DND-41 (cell line): ENCODE measurements around the gene TBC1D14.

ENCODE experiments used
- ATAC-seq: fragments of 200-7000 bp; cut with Tn5 transposase; 3 replicates; pipeline ENCODE4 v1.9.1; 2021; ENCODE audit warnings: low read depth; ENCODE audit not compliant: insufficient read depth
- DNase-seq: peaks from one replicate; pipeline ENCODE4 v3.0.0-alpha.2; 2020
- H2AFZ ChIP-seq: 2 replicates; pipeline ENCODE4 v1.6.0; 2012; ENCODE audit warnings: low read depth, low read length
- H3K27ac ChIP-seq: 2 replicates; pipeline ENCODE4 v1.5.1; 2012; ENCODE audit warnings: low read length, inconsistent platforms
- H3K27me3 ChIP-seq: fragments of 200-600 bp; sonication (generic); 2 replicates; pipeline ENCODE4 v1.6.0; 2012; ENCODE audit warnings: low read length, mild to moderate bottlenecking, inconsistent platforms; ENCODE audit not compliant: insufficient read depth, poor library complexity
- H3K36me3 ChIP-seq: 2 replicates; pipeline ENCODE4 v1.5.1; 2012; ENCODE audit warnings: low read length, inconsistent platforms; ENCODE audit not compliant: insufficient read depth
- H3K4me1 ChIP-seq: 2 replicates; pipeline ENCODE4 v1.5.1; 2012; ENCODE audit warnings: mild to moderate bottlenecking, low read length; ENCODE audit not compliant: insufficient read depth
- H3K4me2 ChIP-seq: 2 replicates; pipeline ENCODE4 v1.6.0; 2012; ENCODE audit warnings: mild to moderate bottlenecking, moderate library complexity, low read length, inconsistent platforms; ENCODE audit not compliant: insufficient read depth
- H3K4me3 ChIP-seq, 2 experiments: fragments of 200-600 bp in 1 of 2; shearing (Covaris generic) in 1 of 2; 2 replicates each; pipeline ENCODE4 v1.5.1; 2012 to 2016; ENCODE audit warnings: inconsistent platforms in 2 of 2, low read length in 2 of 2, mild to moderate bottlenecking in 2 of 2, low read depth in 1 of 2, moderate library complexity in 1 of 2
- H3K79me2 ChIP-seq: 2 replicates; pipeline ENCODE4 v1.6.0; 2012; ENCODE audit warnings: low read length, inconsistent platforms; ENCODE audit not compliant: insufficient read depth
- H3K9ac ChIP-seq: 2 replicates; pipeline ENCODE4 v1.6.0; 2012; ENCODE audit warnings: low read depth, mild to moderate bottlenecking, inconsistent platforms, low read length, moderate library complexity
- H3K9me3 ChIP-seq: 2 replicates; pipeline ENCODE4 v1.5.1; 2012; ENCODE audit warnings: low read length, moderate library complexity, mild to moderate bottlenecking, inconsistent platforms; ENCODE audit not compliant: insufficient read depth, severe bottlenecking
- H4K20me1 ChIP-seq: 2 replicates; pipeline ENCODE4 v1.6.0; 2012; ENCODE audit warnings: low read length; ENCODE audit not compliant: insufficient read depth
- EZH2 ChIP-seq: IDR thresholded peaks from 3 replicates; pipeline ENCODE4 v1.6.1; 2012; ENCODE audit warnings: borderline replicate concordance, low read depth, mild to moderate bottlenecking, moderate library complexity, low read length, inconsistent platforms; ENCODE audit not compliant: severe bottlenecking
- TF ChIP-seq, protein P1 (sequence below): IDR thresholded peaks from 2 replicates; pipeline ENCODE4 v1.5.1; 2012; ENCODE audit warnings: borderline replicate concordance, low read length, moderate library complexity, mild to moderate bottlenecking; ENCODE audit not compliant: poor library complexity, severe bottlenecking; ENCODE audit errors: extremely low read depth

Gene TBC1D14

DNA sequence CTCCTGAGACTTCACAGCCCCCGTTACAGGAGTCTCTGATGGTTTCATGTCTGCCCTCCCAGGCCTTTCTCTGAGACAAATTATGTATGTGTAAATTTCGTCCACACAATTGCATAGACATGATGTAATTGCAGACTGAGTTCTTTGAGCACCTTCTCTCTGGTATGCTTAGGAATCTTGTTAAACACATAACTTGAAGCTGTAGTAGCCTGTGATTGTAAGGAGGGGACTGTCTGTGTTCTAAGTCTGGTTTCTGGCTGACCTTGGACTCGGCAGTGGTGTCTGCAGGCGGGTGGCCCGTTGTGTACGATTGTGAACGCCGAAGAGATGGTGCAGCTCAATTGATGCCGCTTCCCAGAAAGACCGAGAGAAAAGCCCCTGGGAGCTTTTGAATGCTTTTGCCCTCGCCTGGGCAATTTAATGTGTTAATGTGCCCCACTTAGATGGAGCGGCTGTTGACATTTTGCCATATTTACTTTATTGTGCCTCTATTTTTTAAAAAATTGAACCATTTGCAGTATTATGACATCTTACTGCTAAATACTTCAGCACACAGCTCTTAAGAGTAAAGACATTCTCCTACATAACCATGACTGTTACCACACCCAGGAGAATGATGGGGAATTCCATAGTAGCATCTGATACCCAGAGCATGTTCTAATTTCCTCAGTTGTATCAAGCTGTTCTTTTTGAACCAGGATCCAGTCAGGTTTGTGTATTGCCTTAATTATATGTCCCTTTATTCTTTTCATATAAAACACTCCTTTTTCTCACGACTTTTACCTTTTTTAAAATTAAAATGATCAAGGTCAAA is 75.2 kb downstream of the TBC1D14 start:
- Histone ChIP-seq H3K36me3 (peaks cover 11% of the 10 kb centered on the region; the same call in 1 of the 2 replicates), H3K27ac (no peak overlapping the region), H2AFZ (no peak overlapping the region), H3K27me3 (no peaks in the 10 kb centered on the region), H3K9ac (peak overlapping the region; percentile 78; the same call in 1 of the 2 replicates), H3K4me2 (peak overlapping the region; percentile 92), H3K79me2 (peaks cover 41% of the 10 kb centered on the region), H3K9me3 (no peaks in the 10 kb centered on the region), H4K20me1 (peaks cover 26% of the 10 kb centered on the region), H3K4me3 (no peak overlapping the region), H3K4me1 (peaks cover 48% of the 10 kb centered on the region)
- TF ChIP-seq EZH2: no peak
- TF ChIP-seq, protein P1, sequence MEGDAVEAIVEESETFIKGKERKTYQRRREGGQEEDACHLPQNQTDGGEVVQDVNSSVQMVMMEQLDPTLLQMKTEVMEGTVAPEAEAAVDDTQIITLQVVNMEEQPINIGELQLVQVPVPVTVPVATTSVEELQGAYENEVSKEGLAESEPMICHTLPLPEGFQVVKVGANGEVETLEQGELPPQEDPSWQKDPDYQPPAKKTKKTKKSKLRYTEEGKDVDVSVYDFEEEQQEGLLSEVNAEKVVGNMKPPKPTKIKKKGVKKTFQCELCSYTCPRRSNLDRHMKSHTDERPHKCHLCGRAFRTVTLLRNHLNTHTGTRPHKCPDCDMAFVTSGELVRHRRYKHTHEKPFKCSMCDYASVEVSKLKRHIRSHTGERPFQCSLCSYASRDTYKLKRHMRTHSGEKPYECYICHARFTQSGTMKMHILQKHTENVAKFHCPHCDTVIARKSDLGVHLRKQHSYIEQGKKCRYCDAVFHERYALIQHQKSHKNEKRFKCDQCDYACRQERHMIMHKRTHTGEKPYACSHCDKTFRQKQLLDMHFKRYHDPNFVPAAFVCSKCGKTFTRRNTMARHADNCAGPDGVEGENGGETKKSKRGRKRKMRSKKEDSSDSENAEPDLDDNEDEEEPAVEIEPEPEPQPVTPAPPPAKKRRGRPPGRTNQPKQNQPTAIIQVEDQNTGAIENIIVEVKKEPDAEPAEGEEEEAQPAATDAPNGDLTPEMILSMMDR: no peak
- ATAC-seq (no peak), DNase-seq (no peak)

DNA sequence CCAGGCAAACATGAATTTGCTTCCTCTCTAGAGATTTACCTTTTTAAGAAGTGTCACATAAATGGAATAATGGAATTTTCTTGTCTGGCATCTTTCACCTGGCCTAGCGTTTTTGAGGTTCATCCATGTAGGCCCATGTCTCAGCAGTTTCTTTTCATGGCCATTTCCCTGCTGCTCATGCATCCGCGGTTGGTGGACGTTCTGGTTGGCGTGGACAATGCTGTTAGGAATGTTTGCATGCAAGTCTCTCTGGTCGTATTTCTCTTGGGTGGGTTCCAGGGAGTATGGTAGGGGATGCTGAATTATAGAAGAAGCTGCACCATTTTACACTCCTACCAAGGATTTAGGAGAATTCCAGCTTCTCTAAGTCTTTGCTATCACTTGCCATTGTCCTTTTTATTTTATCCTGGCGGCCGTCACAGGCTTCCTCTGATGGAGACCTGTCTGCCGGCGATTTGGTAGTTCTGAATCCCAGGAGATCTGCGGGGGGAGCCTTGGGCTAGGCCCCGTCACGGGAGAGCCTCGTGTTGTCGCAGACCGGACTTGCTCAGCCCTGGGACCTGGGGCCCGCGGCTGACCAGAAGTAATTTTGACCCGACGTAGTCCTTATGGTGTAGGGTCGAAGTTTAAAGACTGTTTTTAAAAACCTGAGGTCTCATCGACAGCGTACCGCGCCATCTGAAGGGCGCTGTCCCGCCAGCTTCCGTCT is 76.6 kb downstream of the TBC1D14 start:
- Histone ChIP-seq H4K20me1 (peaks cover 35% of the 10 kb centered on the region), H3K4me2 (peak overlapping the region; percentile 92), H3K36me3 (peaks cover 20% of the 10 kb centered on the region), H3K9ac (peak overlapping the region; percentile 78), H3K4me3 (peak overlapping the region; percentile 44 to 85), H3K79me2 (peaks cover 54% of the 10 kb centered on the region), H3K9me3 (no peaks in the 10 kb centered on the region), H3K27me3 (no peaks in the 10 kb centered on the region), H3K4me1 (peaks cover 48% of the 10 kb centered on the region), H3K27ac (peak overlapping the region; percentile 78), H2AFZ (peak overlapping the region; percentile 80)
- peak; percentile 4; the same call in 2 of the 3 replicates for ATAC-seq
- DNase-seq: no peak
- TF ChIP-seq EZH2: no peak
- TF ChIP-seq, protein P1: no peak

DNA sequence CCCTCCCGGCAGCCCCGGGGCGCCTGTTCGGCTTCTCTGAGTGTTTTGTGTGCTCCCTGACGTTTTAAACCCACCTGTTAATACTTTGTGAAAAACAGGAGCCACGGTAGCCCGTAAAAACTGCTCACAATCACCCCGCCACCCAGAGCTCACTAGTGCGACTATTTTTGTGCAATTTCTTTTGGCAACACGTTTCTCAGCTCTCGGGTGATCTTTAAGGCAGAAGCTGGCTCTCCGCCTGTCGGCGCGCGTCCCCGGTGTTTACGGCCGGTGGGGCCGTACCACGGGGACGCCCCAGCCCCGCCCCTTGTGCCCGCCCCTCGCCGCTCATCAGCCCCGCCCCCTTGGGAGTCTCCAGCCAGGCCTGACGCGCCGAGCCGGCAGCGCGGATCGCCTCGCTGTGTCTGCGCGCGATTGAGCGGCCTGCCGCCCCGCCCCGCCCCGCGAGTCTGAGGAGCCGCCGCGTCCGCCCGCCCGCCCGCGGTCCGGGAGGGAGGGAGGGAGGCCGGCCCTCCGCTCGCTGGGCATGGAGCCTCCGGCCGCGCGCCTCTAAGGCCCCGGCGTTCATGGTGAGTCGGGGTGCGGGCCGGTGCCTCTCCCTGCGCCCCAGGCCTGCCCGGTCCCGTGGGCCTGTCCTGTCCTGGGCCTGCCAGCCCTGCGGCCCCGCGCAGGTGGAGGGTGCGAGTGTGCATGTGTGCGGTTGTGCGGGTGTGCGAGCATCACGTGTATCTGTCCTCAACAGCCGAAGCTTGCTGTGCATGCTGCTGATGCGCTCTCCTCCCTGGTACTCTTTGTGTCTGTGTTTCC is 77.4 kb downstream of the TBC1D14 start:
- peak; percentile 92 for DNase-seq
- Histone ChIP-seq H3K4me2 (peak overlapping the region; percentile 94), H3K9ac (peak overlapping the region; percentile 78), H3K4me3 (peak overlapping the region; percentile 44 to 85), H3K4me1 (peaks cover 48% of the 10 kb centered on the region), H3K9me3 (no peaks in the 10 kb centered on the region), H3K27ac (peak overlapping the region; percentile 78), H3K36me3 (peaks cover 28% of the 10 kb centered on the region), H2AFZ (peak overlapping the region; percentile 90), H3K27me3 (no peaks in the 10 kb centered on the region), H3K79me2 (peaks cover 62% of the 10 kb centered on the region), H4K20me1 (peaks cover 42% of the 10 kb centered on the region)
- TF ChIP-seq, protein P1: no peak
- no peak for TF ChIP-seq EZH2
- ATAC-seq: peak; percentile 89
